ENCODE data around the gene DND1.

GRCh38 chr5:140642718-140643117, 30.7 kb downstream of the DND1 start:
- TF ChIP-seq CTCF (IDR thresholded peaks at IDR 0.05) (no peak), POLR2A (IDR thresholded peaks at IDR 0.05) (no peak)

Data from esophagus squamous epithelium (tissue), 4 donors.